Measurements from ENCODE around the gene PDE1A.

DNA sequence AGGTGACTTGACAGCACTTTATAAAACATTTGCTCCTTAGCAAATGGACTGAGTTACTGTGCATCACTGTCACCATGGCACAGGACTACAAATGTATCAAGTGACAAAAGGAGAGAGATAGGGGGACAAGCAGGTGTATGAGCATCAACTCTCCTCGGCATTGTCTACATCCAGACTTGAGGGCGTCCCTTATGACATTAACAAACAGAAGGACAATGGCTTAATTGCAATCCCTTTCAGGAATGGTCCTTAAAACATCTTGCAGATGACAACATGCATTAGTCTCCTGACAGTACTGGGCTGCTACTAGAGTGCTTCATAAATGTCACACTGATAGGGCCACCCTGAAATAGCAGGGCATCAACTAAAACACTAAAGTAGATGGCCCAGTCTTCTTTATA is 198.8 kb downstream of the PDE1A start:
- TF ChIP-seq CTCF (IDR thresholded peaks at IDR 0.05): no peak
- TF ChIP-seq POLR2A (IDR thresholded peaks at IDR 0.05): no peak

All from uterus (tissue), 2 donors.